ENCODE measurements around the gene RAPGEF5. TPM values are rescaled to one million over a fixed set of nuclear protein-coding genes. Genes with fewer than 3 reads are reported as not detected.

RAPGEF5 gene
- total RNA-seq, 1 donor = 1.5 TPM

GRCh38 chr7:22231141-22231540, 125.8 kb downstream of the RAPGEF5 start:
- no peak for DNase-seq (ENCODE audit: low read depth)
- H3K4me3 ChIP-seq (ENCODE audit: low read depth, low read length) = no peak overlapping the region
- no peak for TF ChIP-seq CTCF (IDR thresholded peaks at IDR 0.05; ENCODE audit: insufficient read depth, low read length)

- no peak for TF ChIP-seq CTCF (IDR thresholded peaks at IDR 0.05; ENCODE audit: insufficient read depth, low read length)
- peak; percentile 24 for DNase-seq (ENCODE audit: low read depth)
- no peak overlapping the region for H3K4me3 ChIP-seq (ENCODE audit: low read depth, low read length)
Measured at GRCh38 chr7:22230238-22230637, 126.7 kb downstream of the RAPGEF5 start.

- DNase-seq (ENCODE audit: low read depth) = no peak
- no peak for TF ChIP-seq CTCF (IDR thresholded peaks at IDR 0.05; ENCODE audit: insufficient read depth, low read length)
- H3K4me3 ChIP-seq (ENCODE audit: low read depth, low read length) = no peak overlapping the region
Measured at GRCh38 chr7:22229148-22229547, 127.8 kb downstream of the RAPGEF5 start.

- H3K4me3 ChIP-seq (ENCODE audit: low read depth, low read length) = no peak overlapping the region
- no peak for TF ChIP-seq CTCF (IDR thresholded peaks at IDR 0.05; ENCODE audit: insufficient read depth, low read length)
- DNase-seq (ENCODE audit: low read depth) = no peak
Measured at GRCh38 chr7:22223807-22224206, 133.1 kb downstream of the RAPGEF5 start.

- peak; percentile 67 for DNase-seq (ENCODE audit: low read depth)
- H3K4me3 ChIP-seq (ENCODE audit: low read depth, low read length) = no peak overlapping the region
- no peak for TF ChIP-seq CTCF (IDR thresholded peaks at IDR 0.05; ENCODE audit: insufficient read depth, low read length)
Measured at GRCh38 chr7:22220941-22221340, 136.0 kb downstream of the RAPGEF5 start.

DNA sequence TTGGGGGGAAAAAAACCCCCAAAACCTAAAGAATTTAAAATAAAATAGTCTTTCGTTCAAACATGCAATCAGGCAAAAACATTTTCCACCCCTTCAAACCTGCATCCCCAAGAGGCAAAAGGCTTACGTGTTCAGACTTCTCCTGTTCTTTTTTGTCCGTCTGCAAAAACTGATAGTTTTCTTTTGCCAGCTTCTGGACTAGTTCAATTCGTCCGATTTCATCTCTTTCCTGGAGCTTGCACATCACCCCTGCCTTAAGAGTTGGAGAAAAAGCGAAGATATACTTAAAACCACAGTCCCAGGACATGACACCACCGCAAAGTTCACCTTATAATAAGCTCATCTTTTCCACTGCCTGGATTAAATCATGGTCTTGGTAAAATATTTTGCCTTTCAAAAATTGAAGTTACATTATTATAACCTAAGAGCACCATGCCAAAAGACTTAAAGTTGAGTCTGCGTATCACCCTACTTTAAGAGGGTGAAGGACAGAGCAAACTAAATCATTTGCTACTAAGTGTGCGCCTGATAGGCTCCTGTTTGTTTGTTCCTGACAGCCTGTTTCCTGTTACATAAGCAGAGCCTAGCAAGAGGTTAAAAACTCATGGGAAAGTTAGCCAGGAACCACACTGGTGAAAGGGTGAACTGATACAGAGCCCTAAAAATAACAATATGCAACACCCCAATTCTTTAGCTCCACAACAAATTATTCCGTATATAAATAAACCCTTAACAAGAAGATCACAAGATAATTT, 137.0 kb downstream of the RAPGEF5 start:
- no peak for DNase-seq (ENCODE audit: low read depth)
- H3K4me3 ChIP-seq (ENCODE audit: low read depth, low read length) = no peak overlapping the region
- TF ChIP-seq CTCF (IDR thresholded peaks at IDR 0.05; ENCODE audit: insufficient read depth, low read length) = no peak

GRCh38 chr7:22219036-22219435, 137.9 kb downstream of the RAPGEF5 start:
- H3K4me3 ChIP-seq (ENCODE audit: low read depth, low read length) = no peak overlapping the region
- peak; percentile 45 for DNase-seq (ENCODE audit: low read depth)
- TF ChIP-seq CTCF (IDR thresholded peaks at IDR 0.05; ENCODE audit: insufficient read depth, low read length) = no peak
